Measurements from ENCODE around the gene EOLA2. TPM values are rescaled to one million over a fixed set of nuclear protein-coding genes. Genes with fewer than 3 reads are reported as not detected.
"Not testable (repeated sequence)": the region's sequence is repeated elsewhere in the genome, so short reads cannot be mapped to it uniquely, and the experiment has no call there.

The EOLA2 gene
- 20.2 and 34.6 TPM in 2 replicates for total RNA-seq
- 55.4 TPM for polyA plus RNA-seq (2012)

DNA sequence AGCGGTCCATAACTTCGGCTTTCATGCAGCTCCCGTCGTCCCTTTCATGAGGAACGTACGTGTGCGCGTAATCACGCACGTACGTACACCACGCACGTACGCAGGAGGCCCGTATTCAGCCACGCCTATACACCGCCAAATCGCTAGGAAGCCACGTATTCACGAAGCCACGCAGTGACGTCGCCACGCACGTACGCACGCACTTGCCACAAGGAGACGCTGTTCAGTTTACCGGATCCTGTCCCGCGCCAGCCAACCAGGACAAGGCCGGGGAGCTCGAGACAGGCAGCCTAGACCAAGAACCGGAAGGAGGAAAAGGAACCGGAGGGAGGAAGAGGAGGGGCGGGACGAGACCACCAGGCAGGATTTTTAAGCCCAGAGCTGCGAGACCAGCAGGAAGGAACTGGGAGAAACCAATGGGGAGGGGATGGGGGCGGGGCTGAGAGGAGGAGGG is at the start of gene EOLA2:
TSS of gene EOLA2 (minus strand) at position 65 of the 454 bp plus-strand sequence. CDS start 4,617 bp downstream, outside the sequence.
- peak; percentile 96 for DNase-seq (ENCODE audit: low read depth)

GRCh38 chrX:149987613-149988012 is 49.3 kb upstream of the EOLA2 start:
- DNase-seq (ENCODE audit: low read depth) = no peak

DNA sequence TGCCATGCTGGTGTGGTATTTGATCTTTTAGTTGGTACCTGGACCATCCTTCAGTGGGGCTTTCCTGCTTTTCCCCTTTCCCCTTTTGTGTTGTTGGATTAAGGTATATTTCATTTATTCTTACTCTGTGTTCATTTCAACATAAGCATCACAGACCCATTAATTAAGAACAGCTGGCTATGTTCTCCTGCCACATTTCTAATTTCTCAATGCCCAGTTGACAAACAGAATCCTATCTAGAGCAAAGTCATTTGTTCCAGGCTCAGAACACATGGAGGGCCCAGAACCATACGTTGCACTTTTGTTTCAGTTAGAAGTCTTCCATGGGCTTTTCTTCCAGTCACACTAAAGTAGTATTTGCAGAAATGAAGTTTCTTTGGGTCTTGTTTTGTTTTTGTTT is 46.1 kb upstream of the EOLA2 start:
- no peak for DNase-seq (ENCODE audit: low read depth)

- DNase-seq (ENCODE audit: low read depth) = peak; percentile 3
These were observed 44.0 kb upstream of the EOLA2 start for GRCh38 chrX:149982310-149982709.

- no peak for DNase-seq (ENCODE audit: low read depth)
These were observed 40.9 kb upstream of the EOLA2 start for GRCh38 chrX:149979126-149979644.

- DNase-seq (ENCODE audit: low read depth) = peak; percentile 65
These were observed 24.8 kb upstream of the EOLA2 start for GRCh38 chrX:149962859-149963757.

- DNase-seq (ENCODE audit: low read depth) = no peak
These were observed 23.7 kb upstream of the EOLA2 start for GRCh38 chrX:149962010-149962409.

DNA sequence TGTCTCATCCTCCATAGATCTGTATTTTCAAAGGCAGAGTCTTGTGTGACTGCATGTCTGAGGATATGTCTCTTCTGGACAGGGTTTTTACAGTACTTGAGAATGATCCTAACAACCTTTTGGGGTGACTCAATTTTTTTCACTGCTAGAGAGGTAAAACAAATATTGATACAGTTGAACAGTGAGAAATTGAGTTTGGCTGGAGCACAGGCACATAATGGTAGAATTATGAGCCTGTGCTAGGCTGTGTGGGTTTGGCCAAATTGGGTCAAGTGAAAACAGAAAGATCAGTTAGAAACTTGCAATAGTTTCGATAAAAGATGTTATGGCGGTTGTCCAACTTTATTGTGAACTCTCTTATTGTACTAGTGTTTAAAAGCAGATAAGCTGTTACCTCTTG is 23.3 kb upstream of the EOLA2 start:
- DNase-seq (ENCODE audit: low read depth) = no peak

DNA sequence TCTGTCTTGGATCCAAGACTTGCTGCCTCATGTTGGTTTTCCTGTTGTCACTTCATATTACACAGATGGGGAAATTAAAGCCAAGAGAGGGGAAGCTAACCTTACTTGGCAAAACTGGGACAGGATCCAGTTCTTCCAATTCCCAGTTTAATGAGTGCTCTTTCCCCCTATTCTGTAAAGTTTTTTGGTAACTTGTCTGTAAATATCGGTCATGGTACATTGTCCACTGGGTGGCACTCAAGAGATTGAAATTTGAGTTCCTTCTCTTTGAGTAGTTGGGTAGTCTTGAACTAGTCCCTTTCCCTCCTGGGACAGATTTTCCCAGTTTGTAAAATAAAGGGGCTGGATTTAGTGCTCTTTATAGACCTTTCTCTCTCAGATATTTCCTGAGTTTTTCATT is 12.4 kb upstream of the EOLA2 start:
- peak; percentile 54 for DNase-seq (ENCODE audit: low read depth)

- DNase-seq (ENCODE audit: low read depth) = no peak
These were observed 11.6 kb upstream of the EOLA2 start for GRCh38 chrX:149949743-149950436.

DNA sequence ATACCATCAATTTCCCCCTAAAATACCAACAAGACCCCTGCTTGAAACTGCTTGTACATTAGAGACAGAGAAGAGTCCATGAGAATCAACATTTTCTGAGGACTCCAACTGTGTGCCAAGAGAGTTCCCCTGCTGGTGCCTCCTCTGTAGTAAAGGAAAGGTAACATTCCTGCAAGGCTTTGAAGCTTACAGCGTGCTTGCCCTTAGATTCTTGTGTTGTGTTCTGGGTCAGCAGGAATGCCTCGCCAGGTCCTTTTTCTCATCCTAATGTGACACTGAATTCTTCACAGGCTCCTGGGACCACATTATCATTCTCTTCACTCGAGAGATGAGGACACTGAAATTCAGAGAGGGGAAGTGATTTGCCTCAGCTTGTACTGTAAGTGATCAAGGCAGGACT is 9.7 kb upstream of the EOLA2 start:
- DNase-seq (ENCODE audit: low read depth) = no peak

DNA sequence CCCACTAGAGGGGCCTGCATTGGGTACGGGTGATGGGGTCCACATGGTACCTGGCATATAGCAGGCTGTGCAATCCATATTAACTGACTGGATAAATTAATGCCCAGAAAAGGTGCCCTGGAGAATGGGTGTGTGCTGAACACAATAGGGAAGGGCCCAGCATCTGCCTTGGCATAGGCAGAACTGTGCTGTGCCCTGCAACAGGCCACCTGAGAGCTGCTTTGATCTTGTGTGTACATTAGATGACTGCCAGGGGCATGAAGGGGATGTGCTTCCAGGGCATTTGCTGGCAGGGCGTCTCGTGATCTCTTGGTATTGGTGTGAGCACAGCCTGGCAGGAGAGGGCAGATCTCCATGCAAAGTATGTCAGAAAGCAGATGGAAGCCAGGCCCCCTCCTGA is 8.6 kb upstream of the EOLA2 start:
- DNase-seq (ENCODE audit: low read depth) = not testable (repeated sequence)

GRCh38 chrX:149945820-149946219 is 7.5 kb upstream of the EOLA2 start:
- not testable (repeated sequence) for DNase-seq (ENCODE audit: low read depth)

DNA sequence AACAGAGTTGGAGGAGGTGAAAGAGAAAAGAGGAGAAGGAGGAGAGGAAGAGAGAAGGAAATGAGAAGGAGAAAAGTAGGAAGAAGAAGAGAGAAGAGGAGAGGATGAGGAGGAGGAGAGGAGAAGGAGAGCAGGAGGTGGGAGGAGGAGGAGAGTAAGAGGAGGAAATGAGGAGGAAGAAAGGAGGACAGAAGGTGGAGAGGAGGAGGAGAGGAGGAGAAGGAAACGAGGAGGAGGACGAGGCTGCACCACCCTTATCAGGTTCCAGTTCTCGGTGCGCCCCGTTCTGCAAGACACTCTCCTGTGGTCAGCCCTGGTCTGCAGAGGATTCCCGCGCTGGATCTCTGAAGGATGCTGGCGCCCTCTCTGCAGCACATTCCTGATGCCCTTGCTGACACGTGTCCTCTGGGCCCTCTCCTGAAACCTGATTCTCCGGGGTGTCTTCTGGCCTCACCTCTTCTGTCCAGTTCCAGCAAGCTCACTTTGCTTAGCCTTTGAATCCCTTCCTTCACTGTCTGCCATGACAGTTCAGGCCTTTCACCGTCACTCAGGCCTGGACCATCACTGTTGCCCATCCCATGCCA is 6.9 kb upstream of the EOLA2 start:
- not testable (repeated sequence) for DNase-seq (ENCODE audit: low read depth)

GRCh38 chrX:149940674-149941024 is 2.4 kb upstream of the EOLA2 start:
- DNase-seq (ENCODE audit: low read depth) = not testable (repeated sequence)

DNA sequence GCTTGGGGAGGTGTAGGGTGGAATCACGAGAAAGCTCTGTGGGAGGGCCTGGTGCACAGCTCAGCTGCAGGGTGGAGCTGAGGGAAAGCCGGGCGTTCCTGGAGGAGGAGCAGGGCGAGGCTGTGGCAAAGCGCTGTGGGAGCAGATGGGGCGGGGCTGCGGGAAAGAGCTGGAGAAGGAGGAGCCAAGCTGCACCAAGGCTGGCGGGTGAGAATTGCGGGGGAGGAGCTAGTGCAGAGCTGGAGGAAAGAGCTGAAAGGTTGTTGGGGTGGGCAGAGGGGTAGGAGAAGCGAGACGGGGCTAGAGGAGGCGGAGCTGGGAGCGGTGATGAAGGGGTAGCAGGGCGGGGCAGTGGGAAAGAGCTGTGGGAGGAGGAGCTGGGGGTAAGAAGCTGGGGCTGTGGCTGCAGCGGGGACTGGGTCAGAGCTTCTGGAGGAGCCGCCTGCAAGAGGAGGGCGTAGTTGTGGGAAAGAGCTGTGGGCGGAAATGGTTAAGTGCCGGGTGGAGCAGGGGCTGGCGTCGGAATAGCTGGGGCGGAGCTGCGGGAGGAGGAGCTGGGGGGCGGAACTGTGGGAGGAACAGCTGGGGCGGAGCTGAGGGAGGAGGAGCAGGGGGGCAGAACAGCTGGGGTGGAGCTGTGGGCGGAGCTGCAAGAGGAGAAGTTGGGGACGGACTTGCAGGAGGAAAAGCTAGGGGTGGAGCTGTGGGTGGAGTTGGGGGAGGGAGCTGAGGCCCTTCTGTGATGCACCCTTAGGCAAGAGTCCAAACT is 1.8 kb upstream of the EOLA2 start:
- peak; percentile 95 for DNase-seq (ENCODE audit: low read depth)

DNA sequence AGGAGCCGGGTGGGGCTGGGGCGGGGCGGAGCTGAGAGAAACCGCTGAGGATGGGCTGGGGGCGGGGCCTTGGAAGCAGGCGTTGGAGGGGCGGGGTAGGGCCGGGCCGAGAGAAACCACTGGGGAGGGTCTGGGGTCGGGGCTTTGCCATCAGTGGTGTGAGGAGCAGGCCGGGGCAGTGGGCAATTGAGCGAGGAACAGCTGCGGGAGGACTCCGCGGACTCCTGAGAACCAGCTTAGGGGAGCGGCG is 1.3 kb upstream of the EOLA2 start:
- no peak for DNase-seq (ENCODE audit: low read depth)

DNA sequence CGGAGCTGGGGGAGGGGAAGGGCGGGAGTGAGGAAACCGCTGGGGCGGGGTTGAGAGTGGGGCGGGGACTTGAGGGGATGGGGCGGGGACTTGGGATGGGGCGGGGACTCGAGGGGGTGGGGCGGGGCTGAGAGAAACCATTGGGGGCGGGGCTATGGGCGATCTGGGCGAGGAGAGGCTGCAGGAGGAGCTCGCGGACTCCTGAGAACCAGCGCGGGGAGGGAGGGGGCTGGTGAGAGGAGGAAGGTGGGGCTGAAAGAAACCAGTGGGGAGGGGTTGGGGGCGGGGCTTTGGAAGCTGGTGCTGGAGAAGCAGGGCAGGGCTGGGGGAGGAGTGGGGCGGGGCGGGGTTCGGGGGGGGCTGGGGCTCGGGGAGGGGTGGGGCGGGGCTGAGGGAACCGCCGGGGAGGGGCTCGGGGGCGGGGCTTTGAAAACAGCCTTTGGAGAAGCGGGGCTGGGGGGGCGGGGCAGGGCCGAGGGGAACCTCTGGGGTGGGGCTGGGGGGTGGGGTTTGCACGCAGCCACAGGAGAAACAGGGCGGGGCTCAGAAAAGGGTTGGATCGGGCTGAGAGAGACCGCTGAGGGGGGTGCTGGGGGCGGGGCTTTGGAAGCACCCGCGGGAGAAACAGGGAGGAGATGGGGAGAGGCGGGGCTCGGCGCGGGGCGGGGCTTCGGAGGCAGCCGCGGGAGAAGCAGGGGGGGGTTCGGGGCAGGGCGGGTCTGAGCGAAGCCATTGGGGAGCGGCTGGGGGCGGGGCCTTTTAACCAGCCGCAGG is 777 bp upstream of the EOLA2 start:
- peak; percentile 90 for DNase-seq (ENCODE audit: low read depth)

- no peak for DNase-seq (ENCODE audit: low read depth)
These were observed 342 bp downstream of the EOLA2 start for GRCh38 chrX:149937871-149938426.

GRCh38 chrX:149937328-149937727 is 963 bp downstream of the EOLA2 start:
- peak; percentile 0 for DNase-seq (ENCODE audit: low read depth)
